ENCODE data around the gene FAM47E.

Gene FAM47E

GRCh38 chr4:76203541-76203940 lies 48.0 kb upstream of the FAM47E start:
- H3K36me3 ChIP-seq (ENCODE audit: control insufficient read depth in 2 of 2, insufficient read depth in 1 of 2, low read length in 2 of 2) = no peaks in the 10 kb centered on the region
- no peak for TF ChIP-seq ZNF140 (tag by site-specific recombination; IDR thresholded peaks at IDR 0.05)
- TF ChIP-seq ZNF48 (tag by site-specific recombination; IDR thresholded peaks at IDR 0.05) = no peak
- TF ChIP-seq ZNF521 (tag by site-specific recombination; IDR thresholded peaks at IDR 0.05) = no peak
- TF ChIP-seq MYNN (tag by site-specific recombination; IDR thresholded peaks at IDR 0.05; ENCODE audit: borderline replicate concordance) = no peak
- no peak for TF ChIP-seq ZNF449 (tag by site-specific recombination; IDR thresholded peaks at IDR 0.05)
- no peak for TF ChIP-seq KLF10 (tag by site-specific recombination; IDR thresholded peaks at IDR 0.05)
- TF ChIP-seq ZNF248 (tag by site-specific recombination; IDR thresholded peaks at IDR 0.05) = no peak
- TF ChIP-seq OSR2 (tag by site-specific recombination; IDR thresholded peaks at IDR 0.05) = no peak
- no peak for TF ChIP-seq ZNF76 (tag by site-specific recombination; IDR thresholded peaks at IDR 0.05; ENCODE audit: borderline replicate concordance, low read depth)
- no peak for TF ChIP-seq ZNF518A (tag by site-specific recombination; conservative IDR thresholded peaks at IDR 0.05; ENCODE audit: low read depth)
- TF ChIP-seq ZNF621 (tag by site-specific recombination; IDR thresholded peaks at IDR 0.05) = no peak
- no peak for TF ChIP-seq ZNF19 (tag by site-specific recombination; IDR thresholded peaks at IDR 0.05; ENCODE audit: low read depth)
- TF ChIP-seq SETDB1 (IDR thresholded peaks at IDR 0.05; ENCODE audit: insufficient read length, low read length) = no peak
- TF ChIP-seq PBX3 (CRISPR knock-in tag; IDR thresholded peaks at IDR 0.05) = no peak
- TF ChIP-seq ZNF148 (tag by site-specific recombination; IDR thresholded peaks at IDR 0.05; ENCODE audit: borderline replicate concordance) = no peak
- TF ChIP-seq TSHZ1 (tag by site-specific recombination; IDR thresholded peaks at IDR 0.05; ENCODE audit: borderline replicate concordance) = no peak
- no peak for TF ChIP-seq ATF2 (tag by site-specific recombination; IDR thresholded peaks at IDR 0.05; ENCODE audit: low read depth)
- no peak for TF ChIP-seq ZSCAN4 (tag by site-specific recombination; IDR thresholded peaks at IDR 0.05)
- no peak for TF ChIP-seq ZNF133 (tag by site-specific recombination; IDR thresholded peaks at IDR 0.05)
- TF ChIP-seq ZNF391 (tag by site-specific recombination; IDR thresholded peaks at IDR 0.05; ENCODE audit: borderline replicate concordance, low read depth) = no peak
- no peaks in the 10 kb centered on the region; the same call in 1 of the 2 replicates for H3K4me1 ChIP-seq (ENCODE audit: control insufficient read depth, insufficient read depth, low read length)
- no peaks in the 10 kb centered on the region for H3K9me3 ChIP-seq (ENCODE audit: control insufficient read depth, insufficient read depth, low read depth, low read length)
- no peak overlapping the region for H3K27ac ChIP-seq (ENCODE audit: extremely low read depth, low read depth, low read length)
- POLR2A ChIA-PET = no interaction called here
- CTCF ChIA-PET = interaction anchor here (0.6 kb wide), 1 partner anchor 187 kb away, joined by 3 read pairs; no protein-coding TSS in a partner anchor
- no peak overlapping the region for H3K4me3 ChIP-seq (ENCODE audit: low read depth, low read length)

Data from HEK293 (cell line).